A549 (cell line): ENCODE results near the gene PANK2. TPM values are rescaled to one million over a fixed set of nuclear protein-coding genes. Genes with fewer than 3 reads are reported as not detected.

Source experiments
- ATAC-seq, 2 experiments: fragments of 200-7000 bp in 1 of 2; fragments of >200 bp in 1 of 2; cut with Nextera tagmentation in 1 of 2; cut with Tn5 transposase in 1 of 2; 3 replicates each; pipeline versions ENCODE4 v1.8.0 to v1.9.1; 2018 to 2020; ENCODE audit warnings: mild to moderate bottlenecking in 1 of 2, moderate library complexity in 1 of 2
- CTCF ChIA-PET: fragments of 300-600 bp; sonication (Branson Sonifier 250); formaldehyde crosslinking; extraction: SDS; loops from one replicate; lab custom pipeline; 2021; ENCODE audit warnings: antibody characterized with exemption, inconsistent platforms; lab: Yijun Ruan, JAX
- POLR2A ChIA-PET: fragments of 350-600 bp; formaldehyde crosslinking; extraction: SDS; loops from one replicate; lab custom pipeline; 2021; ENCODE audit warnings: antibody characterized with exemption, inconsistent platforms; lab: Yijun Ruan, JAX
- DNase-seq, 2 experiments: peaks; one replicate each; pipeline versions ENCODE4 v3.0.0 to v3.0.0-alpha.2; 2011 to 2016; ENCODE audit warnings: low read depth in 1 of 2, low spot score in 1 of 2
- FAIRE-seq: peaks from 2 replicates; lab custom pipeline; 2011; peaks lifted over from hg19 to GRCh38; lab: Jason Lieb, UNC
- H3K27ac ChIP-seq, 2 experiments: fragments of >200 bp; sonication (Bioruptor Twin); formaldehyde crosslinking; 3 replicates each; pipeline ENCODE4 v1.5.1; 2016 to 2017
- H3K4me1 ChIP-seq: fragments of >200 bp; sonication (Bioruptor Twin); formaldehyde crosslinking; 3 replicates; pipeline ENCODE4 v1.6.1; 2016
- H3K4me2 ChIP-seq: fragments of >200 bp; sonication (Bioruptor Twin); formaldehyde crosslinking; 3 replicates; pipeline ENCODE4 v1.6.1; 2016
- H3K4me3 ChIP-seq: fragments of >200 bp; sonication (Bioruptor Twin); formaldehyde crosslinking; 3 replicates; pipeline ENCODE4 v1.5.1; 2016
- H3K9me3 ChIP-seq: fragments of >200 bp; sonication (Bioruptor Twin); formaldehyde crosslinking; 3 replicates; pipeline ENCODE4 v1.6.1; 2016
- BHLHE40 ChIP-seq: IDR thresholded peaks from 2 replicates; pipeline ENCODE4 v1.6.1; 2012; ENCODE audit warnings: low read depth, low read length, inconsistent platforms
- EHF ChIP-seq: fragments of 250-450 bp; sonication (Bioruptor Pico); IDR thresholded peaks from 2 replicates; pipeline ENCODE4 v1.5.0; 2020; ENCODE audit warnings: mild to moderate bottlenecking
- ESRRA ChIP-seq: fragments of 150-350 bp; IDR thresholded peaks from 2 replicates; pipeline ENCODE4 v1.6.1; 2014; ENCODE audit warnings: mild to moderate bottlenecking, low read length, borderline replicate concordance
- FOSB ChIP-seq: fragments of 250-450 bp; sonication (Bioruptor Pico); IDR thresholded peaks from 2 replicates; pipeline ENCODE4 v1.5.0; 2020; ENCODE audit warnings: mild to moderate bottlenecking, moderate library complexity
- FOSL2 ChIP-seq, 2 experiments: fragments of 450-650 bp in 1 of 2; fragments of >200 bp in 1 of 2; sonication (Bioruptor Twin) in 1 of 2; formaldehyde crosslinking; IDR thresholded peaks; 2 replicates each; pipeline versions ENCODE4 v1.5.0 to v1.6.1; 2016 to 2020; ENCODE audit warnings: mild to moderate bottlenecking in 1 of 2, moderate library complexity in 1 of 2
- GATA3 ChIP-seq: IDR thresholded peaks from 2 replicates; pipeline ENCODE4 v1.6.1; 2012; ENCODE audit warnings: borderline replicate concordance
- HEYL ChIP-seq: fragments of 250-450 bp; sonication (Bioruptor Pico); IDR thresholded peaks from 2 replicates; pipeline ENCODE4 v1.8.0; 2021; ENCODE audit warnings: mild to moderate bottlenecking, moderate library complexity
- HOXB13 ChIP-seq: fragments of 250-450 bp; sonication (Bioruptor Pico); IDR thresholded peaks from 2 replicates; pipeline ENCODE4 v1.5.0; 2020; ENCODE audit warnings: low read depth, mild to moderate bottlenecking, moderate library complexity
- KDM5A ChIP-seq: fragments of 200-600 bp; sonication (generic); IDR thresholded peaks from 2 replicates; pipeline ENCODE4 v1.6.1; 2016; ENCODE audit warnings: antibody characterized with exemption, mild to moderate bottlenecking
- MAFK ChIP-seq: fragments of 450-650 bp; IDR thresholded peaks from 2 replicates; pipeline ENCODE4 v1.6.1; 2014; ENCODE audit not compliant: partially characterized antibody
- MAZ ChIP-seq: fragments of 150-350 bp; IDR thresholded peaks from 2 replicates; pipeline ENCODE4 v1.6.1; 2014; ENCODE audit warnings: antibody characterized with exemption, low read depth, low read length, borderline replicate concordance
- NPAS2 ChIP-seq: fragments of 250-450 bp; sonication (Bioruptor Pico); IDR thresholded peaks from 2 replicates; pipeline ENCODE4 v1.8.0; 2022; ENCODE audit warnings: mild to moderate bottlenecking, moderate library complexity, borderline replicate concordance
- PHF8 ChIP-seq: fragments of 200-600 bp; sonication (generic); IDR thresholded peaks from 2 replicates; pipeline ENCODE4 v1.6.1; 2016; ENCODE audit warnings: low read depth, mild to moderate bottlenecking, antibody characterized with exemption, moderate library complexity, borderline replicate concordance
- POLR2A ChIP-seq: IDR thresholded peaks from 2 replicates; pipeline ENCODE4 v1.6.1; 2012; ENCODE audit warnings: mild to moderate bottlenecking, low read length
- RAD21 ChIP-seq, 2 experiments: fragments of >200 bp in 1 of 2; sonication (Bioruptor Twin) in 1 of 2; formaldehyde crosslinking in 1 of 2; IDR thresholded peaks in 1 of 2; conservative IDR thresholded peaks in 1 of 2; 2 replicates in 1 of 2; 3 replicates in 1 of 2; pipeline ENCODE4 v1.6.1; 2012 to 2018; ENCODE audit warnings: inconsistent platforms in 1 of 2
- RARB ChIP-seq: fragments of 250-450 bp; sonication (Bioruptor Pico); IDR thresholded peaks from 2 replicates; pipeline ENCODE4 v1.8.0; 2021; ENCODE audit warnings: mild to moderate bottlenecking, moderate library complexity
- RFX5 ChIP-seq: fragments of 450-650 bp; IDR thresholded peaks from 2 replicates; pipeline ENCODE4 v1.7.1; 2014; ENCODE audit warnings: antibody characterized with exemption, mild to moderate bottlenecking, moderate library complexity
- RNF2 ChIP-seq: fragments of 200-600 bp; sonication (generic); IDR thresholded peaks from 2 replicates; pipeline ENCODE4 v1.6.1; 2016; ENCODE audit warnings: low read depth, mild to moderate bottlenecking, antibody characterized with exemption, moderate library complexity, borderline replicate concordance
- TFCP2L1 ChIP-seq: fragments of 250-450 bp; sonication (Bioruptor Pico); IDR thresholded peaks from 2 replicates; pipeline ENCODE4 v1.5.0; 2021; ENCODE audit warnings: mild to moderate bottlenecking
- TP53 ChIP-seq: fragments of 250-450 bp; sonication (Bioruptor Pico); IDR thresholded peaks from 2 replicates; pipeline ENCODE4 v1.5.0; 2021; ENCODE audit warnings: mild to moderate bottlenecking, moderate library complexity
- ZFP36 ChIP-seq: fragments of 450-650 bp; IDR thresholded peaks from 2 replicates; pipeline ENCODE4 v1.6.1; 2014; ENCODE audit warnings: borderline replicate concordance; ENCODE audit not compliant: partially characterized antibody
- ZSCAN20 ChIP-seq: fragments of 250-450 bp; sonication (Bioruptor Pico); IDR thresholded peaks from 2 replicates; pipeline ENCODE4 v1.8.0; 2022; ENCODE audit warnings: mild to moderate bottlenecking, moderate library complexity
- WGBS: methylation state at CpG from one replicate; pipeline ENCODE4 v1.1.6; 2017; ENCODE audit errors: missing lambda C conversion rate; 5-methylcytosine and 5-hydroxymethylcytosine counted together
- polyA plus RNA-seq, 4 experiments: library from polyadenylated mRNA; depleted of rRNA in 3 of 4; stranded (reverse); fragments of >200 nt; fragmentation: RNase III in 1 of 4; extraction: RNeasy Plus Mini Kit Qiagen cat#74134 plus additional on column Dnase treatment in 1 of 4; gene quantifications; 2 replicates in 3 of 4; 3 replicates in 1 of 4; pipeline ENCODE4 v1.2.3, GENCODE V29; 2011 to 2017
- TF ChIP-seq, protein P1 (sequence below): fragments of 200-600 bp; sonication (generic); IDR thresholded peaks from 2 replicates; pipeline ENCODE4 v1.6.1; 2016; ENCODE audit warnings: antibody characterized with exemption, mild to moderate bottlenecking, moderate library complexity
- TF ChIP-seq, protein P2 (sequence below): fragments of 150-350 bp; IDR thresholded peaks from 2 replicates; pipeline ENCODE4 v1.6.1; 2014; ENCODE audit warnings: low read depth, mild to moderate bottlenecking, low read length

Gene PANK2
- polyA plus RNA-seq, 2 of the 4 experiments (the other 2 are of a cell fraction): 44.6 to 45.9 TPM

DNA sequence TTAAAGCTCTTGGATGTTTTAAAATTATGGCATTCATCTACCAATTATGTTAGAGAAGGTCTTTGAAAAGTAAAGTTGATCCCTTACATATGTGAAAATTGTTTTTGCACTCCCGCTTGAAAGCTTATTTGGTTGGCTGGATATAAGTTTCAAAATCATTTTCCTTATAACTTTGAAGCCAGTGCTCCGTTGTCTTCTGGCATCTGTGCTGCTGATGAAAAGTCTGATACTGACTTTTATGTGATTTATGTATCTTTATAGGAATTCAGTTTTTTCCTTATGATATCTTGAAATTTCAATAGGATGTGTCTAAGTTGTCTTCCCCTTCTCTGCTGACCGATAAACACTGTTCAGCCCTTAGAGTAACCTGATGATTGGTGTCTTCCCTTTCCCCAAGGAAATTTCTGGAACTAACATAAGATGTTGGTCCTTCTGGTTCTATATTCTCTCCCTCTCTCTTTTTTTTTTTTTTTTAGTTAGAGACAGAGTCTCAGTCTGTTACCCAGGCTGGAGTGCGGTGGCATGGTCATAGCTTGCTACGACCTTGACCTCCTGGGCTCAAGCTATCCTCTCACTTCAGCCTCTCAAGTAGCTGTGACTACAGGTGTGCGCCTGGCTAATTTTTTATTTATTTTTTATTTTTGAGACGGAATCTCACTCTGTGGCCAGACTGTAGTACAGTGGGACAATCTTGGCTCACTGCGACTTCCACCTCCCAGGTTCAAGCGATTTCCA lies 12.7 kb downstream of the PANK2 start:
- no peak for FAIRE-seq
- Histone ChIP-seq H3K9me3 (no peaks in the 10 kb centered on the region), H3K4me2 (no peak overlapping the region), H3K27ac (no peak overlapping the region), H3K4me1 (peaks cover 61% of the 10 kb centered on the region), H3K4me3 (no peak overlapping the region)
- ChIA-PET CTCF (interaction anchor here (0.7 to 2.5 kb wide), 3 partner anchors 8 to 14 kb away, joined by 3 to 8 read pairs (median 4); no protein-coding TSS in a partner anchor), POLR2A (no interaction called here)
- ATAC-seq: no peak
- WGBS: 93% methylated on average over 9 of the region's 9 CpGs
- DNase-seq: no peak
- TF ChIP-seq ZSCAN20 (CRISPR knock-in tag) (no peak), RARB (CRISPR knock-in tag) (no peak), RNF2 (no peak)

DNA sequence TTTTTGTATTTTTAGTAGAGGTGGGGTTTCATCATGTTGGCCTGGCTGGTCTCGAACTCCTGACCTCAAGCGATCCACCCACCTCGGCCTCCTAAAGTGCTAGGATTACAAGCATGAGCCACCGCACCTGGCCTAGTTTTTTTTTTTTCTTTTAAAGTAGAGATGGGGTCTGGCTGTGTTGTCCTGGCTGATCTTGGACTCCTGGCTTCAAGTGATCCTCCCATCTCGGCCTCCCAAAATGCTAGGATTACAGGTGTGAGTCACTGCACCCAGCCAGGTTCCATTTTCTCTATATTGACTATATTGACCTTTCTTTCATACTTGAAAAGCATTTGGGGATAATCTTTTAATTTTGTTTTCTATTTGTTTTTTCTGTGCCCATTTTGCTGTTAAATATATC lies 13.3 kb downstream of the PANK2 start:
- CTCF ChIA-PET: interaction anchor here (1.1 to 2.5 kb wide), 2 partner anchors 10 to 295 kb away, joined by 3 to 8 read pairs; no protein-coding TSS in a partner anchor
- no peak for FAIRE-seq

DNA sequence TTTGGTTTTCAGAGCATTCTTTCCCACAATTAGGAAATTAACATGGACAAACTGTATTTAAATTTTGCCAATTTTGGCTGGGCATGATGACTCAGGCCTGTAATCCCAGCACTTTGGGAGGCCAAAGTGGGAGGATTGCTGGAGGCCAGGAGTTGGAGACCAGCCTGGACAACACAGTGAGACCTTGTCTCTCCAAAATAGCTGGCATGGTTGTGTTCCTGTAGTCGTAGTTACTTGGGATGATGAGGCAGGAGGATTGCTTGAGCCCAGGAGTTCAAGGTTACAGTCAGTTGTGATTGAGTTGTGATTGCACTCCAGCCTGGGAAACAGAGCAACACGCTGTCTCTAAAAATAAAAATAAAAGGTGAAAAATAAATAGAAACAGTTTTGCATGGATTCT lies 15.0 kb downstream of the PANK2 start:
- H3K4me1 ChIP-seq: peaks cover 45% of the 10 kb centered on the region
- FAIRE-seq: no peak
- 82% methylated on average over 2 of the region's 2 CpGs for WGBS
- no peak overlapping the region for H3K27ac ChIP-seq
- POLR2A ChIA-PET: no interaction called here
- DNase-seq: no peak
- no peak for ATAC-seq
- TF ChIP-seq EHF (CRISPR knock-in tag): no peak
- no peak for TF ChIP-seq MAZ
- TF ChIP-seq RAD21 (conservative IDR thresholded peaks at IDR 0.05 in 1 of 2, IDR thresholded peaks at IDR 0.05 in 1 of 2): no peak
- no peak for TF ChIP-seq KDM5A
- TF ChIP-seq, protein P1, sequence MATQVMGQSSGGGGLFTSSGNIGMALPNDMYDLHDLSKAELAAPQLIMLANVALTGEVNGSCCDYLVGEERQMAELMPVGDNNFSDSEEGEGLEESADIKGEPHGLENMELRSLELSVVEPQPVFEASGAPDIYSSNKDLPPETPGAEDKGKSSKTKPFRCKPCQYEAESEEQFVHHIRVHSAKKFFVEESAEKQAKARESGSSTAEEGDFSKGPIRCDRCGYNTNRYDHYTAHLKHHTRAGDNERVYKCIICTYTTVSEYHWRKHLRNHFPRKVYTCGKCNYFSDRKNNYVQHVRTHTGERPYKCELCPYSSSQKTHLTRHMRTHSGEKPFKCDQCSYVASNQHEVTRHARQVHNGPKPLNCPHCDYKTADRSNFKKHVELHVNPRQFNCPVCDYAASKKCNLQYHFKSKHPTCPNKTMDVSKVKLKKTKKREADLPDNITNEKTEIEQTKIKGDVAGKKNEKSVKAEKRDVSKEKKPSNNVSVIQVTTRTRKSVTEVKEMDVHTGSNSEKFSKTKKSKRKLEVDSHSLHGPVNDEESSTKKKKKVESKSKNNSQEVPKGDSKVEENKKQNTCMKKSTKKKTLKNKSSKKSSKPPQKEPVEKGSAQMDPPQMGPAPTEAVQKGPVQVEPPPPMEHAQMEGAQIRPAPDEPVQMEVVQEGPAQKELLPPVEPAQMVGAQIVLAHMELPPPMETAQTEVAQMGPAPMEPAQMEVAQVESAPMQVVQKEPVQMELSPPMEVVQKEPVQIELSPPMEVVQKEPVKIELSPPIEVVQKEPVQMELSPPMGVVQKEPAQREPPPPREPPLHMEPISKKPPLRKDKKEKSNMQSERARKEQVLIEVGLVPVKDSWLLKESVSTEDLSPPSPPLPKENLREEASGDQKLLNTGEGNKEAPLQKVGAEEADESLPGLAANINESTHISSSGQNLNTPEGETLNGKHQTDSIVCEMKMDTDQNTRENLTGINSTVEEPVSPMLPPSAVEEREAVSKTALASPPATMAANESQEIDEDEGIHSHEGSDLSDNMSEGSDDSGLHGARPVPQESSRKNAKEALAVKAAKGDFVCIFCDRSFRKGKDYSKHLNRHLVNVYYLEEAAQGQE: no peak
- H3K9me3 ChIP-seq: no peaks in the 10 kb centered on the region
- CTCF ChIA-PET: interaction anchor here (1.9 kb wide), 1 partner anchor 12 kb away, joined by 4 read pairs; no protein-coding TSS in a partner anchor
- H3K4me2 ChIP-seq: no peak overlapping the region
- no peak overlapping the region for H3K4me3 ChIP-seq

More for the DNA sequence above, 13.3 kb downstream of the PANK2 start:
- DNase-seq: no peak
- no peaks in the 10 kb centered on the region for H3K9me3 ChIP-seq
- POLR2A ChIA-PET: no interaction called here
- no peak overlapping the region for H3K4me3 ChIP-seq
- WGBS: 90% methylated on average over 5 of the region's 5 CpGs
- TF ChIP-seq ZFP36 (no peak), FOSB (CRISPR knock-in tag) (no peak)
- ATAC-seq: no peak
- H3K4me1 ChIP-seq: peaks cover 61% of the 10 kb centered on the region
- H3K27ac ChIP-seq: no peak overlapping the region
- no peak overlapping the region for H3K4me2 ChIP-seq

DNA sequence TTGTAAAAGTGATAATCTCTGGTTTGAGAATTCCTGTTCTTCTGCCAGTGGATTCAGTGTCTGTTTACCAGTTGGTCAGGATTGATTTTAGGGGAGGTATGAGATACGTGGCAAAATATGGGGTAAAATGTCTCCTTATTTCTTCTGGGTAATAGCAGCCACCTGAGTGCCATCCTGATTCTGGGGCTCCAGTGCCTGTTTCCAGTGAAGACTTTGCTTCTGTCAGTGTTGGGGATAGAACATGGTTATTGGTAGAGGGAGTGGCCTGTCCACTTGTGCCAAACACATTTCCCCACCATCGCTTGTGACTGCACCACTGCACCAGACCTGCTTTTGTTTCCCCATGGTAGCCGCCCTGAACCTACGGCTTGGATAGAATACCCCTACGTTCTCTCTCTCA lies 15.7 kb downstream of the PANK2 start:
- TF ChIP-seq POLR2A: no peak
- TF ChIP-seq MAFK: no peak
- TF ChIP-seq RFX5: no peak
- no peak for TF ChIP-seq FOSL2 (IDR thresholded peaks at IDR 0.05)
- no peak for TF ChIP-seq FOSL2 (CRISPR knock-in tag; IDR thresholded peaks at IDR 0.05)
- no peak for TF ChIP-seq EHF (CRISPR knock-in tag)
- no peak for TF ChIP-seq KDM5A
- no peak for TF ChIP-seq HOXB13 (CRISPR knock-in tag)
- TF ChIP-seq GATA3: no peak
- TF ChIP-seq NPAS2 (CRISPR knock-in tag): no peak
- TF ChIP-seq ESRRA: no peak
- TF ChIP-seq TP53: no peak
- no peak for TF ChIP-seq ZFP36
- no peak for TF ChIP-seq HEYL (CRISPR knock-in tag)
- TF ChIP-seq RARB (CRISPR knock-in tag): no peak
- no peak for TF ChIP-seq TFCP2L1 (CRISPR knock-in tag)
- TF ChIP-seq, protein P2, sequence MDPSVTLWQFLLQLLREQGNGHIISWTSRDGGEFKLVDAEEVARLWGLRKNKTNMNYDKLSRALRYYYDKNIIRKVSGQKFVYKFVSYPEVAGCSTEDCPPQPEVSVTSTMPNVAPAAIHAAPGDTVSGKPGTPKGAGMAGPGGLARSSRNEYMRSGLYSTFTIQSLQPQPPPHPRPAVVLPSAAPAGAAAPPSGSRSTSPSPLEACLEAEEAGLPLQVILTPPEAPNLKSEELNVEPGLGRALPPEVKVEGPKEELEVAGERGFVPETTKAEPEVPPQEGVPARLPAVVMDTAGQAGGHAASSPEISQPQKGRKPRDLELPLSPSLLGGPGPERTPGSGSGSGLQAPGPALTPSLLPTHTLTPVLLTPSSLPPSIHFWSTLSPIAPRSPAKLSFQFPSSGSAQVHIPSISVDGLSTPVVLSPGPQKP: no peak
- TF ChIP-seq BHLHE40: no peak
- no peak for TF ChIP-seq PHF8
- ATAC-seq (peak in 1 of 2 experiments; percentile 15; a peak in 2 of 6 replicates), DNase-seq (no peak), FAIRE-seq (no peak)
- Histone ChIP-seq H3K4me2 (no peak overlapping the region), H3K4me3 (no peak overlapping the region), H3K9me3 (no peaks in the 10 kb centered on the region), H3K27ac (no peak overlapping the region), H3K4me1 (peaks cover 39% of the 10 kb centered on the region)
- POLR2A ChIA-PET: no interaction called here
- 82% methylated on average over 5 of the region's 5 CpGs for WGBS
- CTCF ChIA-PET: interaction anchor here (0.6 to 1.9 kb wide), 2 partner anchors 12 to 107 kb away, joined by 3 to 4 read pairs; no protein-coding TSS in a partner anchor
